Astrocyte (in vitro differentiated cells and primary cell): ENCODE measurements around the gene UQCC5.

ENCODE experiments used
- EZH2 ChIP-seq: IDR thresholded peaks from 2 replicates; pipeline ENCODE4 v1.6.1; 2012; ENCODE audit warnings: mild to moderate bottlenecking, low read length, inconsistent platforms; ENCODE audit not compliant: insufficient read depth
- TF ChIP-seq, protein P1 (sequence below): IDR thresholded peaks from 2 replicates; pipeline ENCODE4 v1.5.1; 2011; ENCODE audit warnings: low read depth, mild to moderate bottlenecking, inconsistent platforms, low read length, moderate library complexity; ENCODE audit not compliant: insufficient read depth

DNA sequence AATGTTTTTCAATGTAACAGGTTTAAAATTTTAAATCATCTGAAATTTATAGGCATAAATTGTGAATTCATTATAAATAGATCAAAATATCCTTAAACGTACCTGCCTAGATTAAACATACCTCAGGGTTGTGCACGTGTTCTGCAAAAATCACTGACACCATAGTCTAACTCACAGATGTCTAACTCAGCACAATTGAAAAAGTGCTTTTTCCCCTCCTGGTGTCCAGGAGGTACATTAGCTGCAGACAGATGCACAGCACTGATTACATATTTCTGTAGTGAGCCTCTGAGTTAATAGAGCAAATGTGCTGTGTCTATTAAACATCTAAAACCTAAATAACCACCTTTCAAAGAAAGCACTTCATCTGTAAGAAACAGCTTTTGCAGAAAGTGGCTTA lies 10.7 kb downstream of the UQCC5 start:
- TF ChIP-seq, protein P1, sequence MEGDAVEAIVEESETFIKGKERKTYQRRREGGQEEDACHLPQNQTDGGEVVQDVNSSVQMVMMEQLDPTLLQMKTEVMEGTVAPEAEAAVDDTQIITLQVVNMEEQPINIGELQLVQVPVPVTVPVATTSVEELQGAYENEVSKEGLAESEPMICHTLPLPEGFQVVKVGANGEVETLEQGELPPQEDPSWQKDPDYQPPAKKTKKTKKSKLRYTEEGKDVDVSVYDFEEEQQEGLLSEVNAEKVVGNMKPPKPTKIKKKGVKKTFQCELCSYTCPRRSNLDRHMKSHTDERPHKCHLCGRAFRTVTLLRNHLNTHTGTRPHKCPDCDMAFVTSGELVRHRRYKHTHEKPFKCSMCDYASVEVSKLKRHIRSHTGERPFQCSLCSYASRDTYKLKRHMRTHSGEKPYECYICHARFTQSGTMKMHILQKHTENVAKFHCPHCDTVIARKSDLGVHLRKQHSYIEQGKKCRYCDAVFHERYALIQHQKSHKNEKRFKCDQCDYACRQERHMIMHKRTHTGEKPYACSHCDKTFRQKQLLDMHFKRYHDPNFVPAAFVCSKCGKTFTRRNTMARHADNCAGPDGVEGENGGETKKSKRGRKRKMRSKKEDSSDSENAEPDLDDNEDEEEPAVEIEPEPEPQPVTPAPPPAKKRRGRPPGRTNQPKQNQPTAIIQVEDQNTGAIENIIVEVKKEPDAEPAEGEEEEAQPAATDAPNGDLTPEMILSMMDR: no peak
- TF ChIP-seq EZH2: no peak
